Activated CD8-positive, alpha-beta T cell treated with anti-CD3 and anti-CD28 coated beads for 36 hours (primary cell): ENCODE results near the gene TCAP. TPM values are rescaled to one million over a fixed set of nuclear protein-coding genes. Genes with fewer than 3 reads are reported as not detected.

ENCODE experiments used
- ATAC-seq: fragments of 200-7000 bp; cut with Tn5 transposase; one replicate; pipeline ENCODE4 v1.10.0; 2021; ENCODE audit warnings: mild to moderate bottlenecking, moderate library complexity
- CTCF ChIA-PET: fragments of 350-600 bp; sonication (Branson Sonifier 250); formaldehyde crosslinking; loops from one replicate; lab custom pipeline; 2021; ENCODE audit warnings: antibody characterized with exemption; lab: Charles Lee
- POLR2A ChIA-PET: fragments of 350-600 bp; sonication (Branson Sonifier 250); formaldehyde crosslinking; loops from one replicate; lab custom pipeline; 2021; ENCODE audit warnings: antibody characterized with exemption; lab: Charles Lee
- DNase-seq: peaks from one replicate; pipeline ENCODE4 v3.0.0-alpha.2; 2020
- H3K27ac Mint-ChIP-seq: one replicate; pipeline ENCODE4 v1.8.0; 2021; ENCODE audit warnings: mild to moderate bottlenecking, mixed read lengths
- H3K27me3 Mint-ChIP-seq: one replicate; pipeline ENCODE4 v1.8.0; 2021; ENCODE audit warnings: mixed read lengths
- H3K36me3 Mint-ChIP-seq: one replicate; pipeline ENCODE4 v1.8.0; 2021; ENCODE audit warnings: low read depth, mixed read lengths
- H3K4me1 Mint-ChIP-seq: one replicate; pipeline ENCODE4 v1.8.0; 2021; ENCODE audit warnings: low read depth, mixed read lengths
- H3K4me3 Mint-ChIP-seq: one replicate; pipeline ENCODE4 v1.8.0; 2021; ENCODE audit warnings: mild to moderate bottlenecking, moderate library complexity, mixed read lengths
- H3K9me3 Mint-ChIP-seq: one replicate; pipeline ENCODE4 v1.8.0; 2021; ENCODE audit warnings: mixed read lengths
- intact Hi-C: fragments of 100-400 bp; cut with micrococcal nuclease; formaldehyde crosslinking; loops from one replicate; pipeline ENCODE4 v1.10.0; 2022
- total RNA-seq, 2 experiments: library from RNA; stranded (reverse); gene quantifications; one replicate each; pipeline ENCODE4 v1.2.3, GENCODE V29; 2021
- TF ChIP-seq, protein P1 (sequence below): fragments of 200-600 bp; IDR thresholded peaks from one replicate; pipeline ENCODE4 v1.8.0; 2022; ENCODE audit warnings: antibody characterized with exemption, mild to moderate bottlenecking

TCAP gene
- total RNA-seq, 2 experiments from 2014 or later: 0.95 to 1.3 TPM

- intact Hi-C loops: loop anchor here (10.0 kb wide), 1 partner anchor 231 kb away; the partner anchor contains the start of genes IKZF3 and ZPBP2
- DNase-seq: no peak
- POLR2A ChIA-PET: interaction anchor here (0.5 kb wide), 1 partner anchor 82 kb away, joined by 3 read pairs; no protein-coding TSS in a partner anchor
- H3K9me3 Mint-ChIP-seq: no peaks in the 10 kb centered on the region
- TF ChIP-seq, protein P1, sequence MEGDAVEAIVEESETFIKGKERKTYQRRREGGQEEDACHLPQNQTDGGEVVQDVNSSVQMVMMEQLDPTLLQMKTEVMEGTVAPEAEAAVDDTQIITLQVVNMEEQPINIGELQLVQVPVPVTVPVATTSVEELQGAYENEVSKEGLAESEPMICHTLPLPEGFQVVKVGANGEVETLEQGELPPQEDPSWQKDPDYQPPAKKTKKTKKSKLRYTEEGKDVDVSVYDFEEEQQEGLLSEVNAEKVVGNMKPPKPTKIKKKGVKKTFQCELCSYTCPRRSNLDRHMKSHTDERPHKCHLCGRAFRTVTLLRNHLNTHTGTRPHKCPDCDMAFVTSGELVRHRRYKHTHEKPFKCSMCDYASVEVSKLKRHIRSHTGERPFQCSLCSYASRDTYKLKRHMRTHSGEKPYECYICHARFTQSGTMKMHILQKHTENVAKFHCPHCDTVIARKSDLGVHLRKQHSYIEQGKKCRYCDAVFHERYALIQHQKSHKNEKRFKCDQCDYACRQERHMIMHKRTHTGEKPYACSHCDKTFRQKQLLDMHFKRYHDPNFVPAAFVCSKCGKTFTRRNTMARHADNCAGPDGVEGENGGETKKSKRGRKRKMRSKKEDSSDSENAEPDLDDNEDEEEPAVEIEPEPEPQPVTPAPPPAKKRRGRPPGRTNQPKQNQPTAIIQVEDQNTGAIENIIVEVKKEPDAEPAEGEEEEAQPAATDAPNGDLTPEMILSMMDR: no peak
- CTCF ChIA-PET: interaction anchor here (0.9 to 9.3 kb wide), 14 partner anchors 12 to 261 kb away, joined by 3 to 224 read pairs (median 3); partner anchors contain the start of genes MIEN1 and PNMT
- no peak overlapping the region for H3K4me3 Mint-ChIP-seq
- H3K27me3 Mint-ChIP-seq: peaks cover 4% of the 10 kb centered on the region
- H3K27ac Mint-ChIP-seq: no peak overlapping the region
- peaks cover 5% of the 10 kb centered on the region for H3K36me3 Mint-ChIP-seq
- peaks cover 23% of the 10 kb centered on the region for H3K4me1 Mint-ChIP-seq
- ATAC-seq: no peak
These were observed 31.5 kb upstream of the TCAP start for GRCh38 chr17:39633570-39634183.

DNA sequence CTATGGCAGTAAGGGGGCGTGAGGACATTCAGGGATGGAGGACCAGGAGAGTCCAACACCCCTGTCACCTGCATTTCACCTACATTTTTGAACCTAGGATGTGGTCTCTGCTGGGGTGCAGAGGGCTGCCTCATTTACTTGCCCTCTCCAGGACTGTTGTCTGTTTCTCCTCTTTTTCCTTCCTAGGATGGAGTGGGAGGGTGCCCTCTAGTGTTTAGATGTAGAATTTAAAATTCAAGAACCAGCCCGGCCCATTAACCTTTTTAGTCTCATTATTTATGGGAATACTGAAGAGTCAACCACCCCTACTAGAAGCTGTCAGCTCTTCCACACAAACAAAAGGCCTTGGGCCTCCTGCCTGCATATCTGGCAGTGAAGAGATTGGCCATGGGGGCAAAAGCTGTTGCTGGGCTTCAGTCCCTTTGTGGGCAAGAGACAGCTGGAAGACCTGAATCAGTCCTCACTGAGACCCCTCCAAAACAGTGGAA is 30.7 kb upstream of the TCAP start:
- intact Hi-C loops: loop anchor here (10.0 kb wide), 1 partner anchor 230 kb away; the partner anchor contains the start of genes IKZF3 and ZPBP2
- Mint-ChIP-seq H3K4me3 (no peak overlapping the region), H3K27me3 (peaks cover 3% of the 10 kb centered on the region), H3K36me3 (peaks cover 5% of the 10 kb centered on the region), H3K9me3 (no peaks in the 10 kb centered on the region), H3K27ac (no peak overlapping the region), H3K4me1 (peaks cover 29% of the 10 kb centered on the region)
- no peak for DNase-seq
- TF ChIP-seq, protein P1: peak; percentile 92
- no peak for ATAC-seq
- CTCF ChIA-PET: interaction anchor here (0.7 to 9.3 kb wide), 29 partner anchors 11 to 303 kb away, joined by 3 to 224 read pairs (median 3); partner anchors contain the start of genes MIEN1, PGAP3 and PNMT
- POLR2A ChIA-PET: interaction anchor here (0.6 to 1.6 kb wide), 2 partner anchors 11 to 97 kb away, joined by 3 to 4 read pairs; no protein-coding TSS in a partner anchor

GRCh38 chr17:39635614-39636176 is 29.5 kb upstream of the TCAP start:
- peaks cover 39% of the 10 kb centered on the region for H3K4me1 Mint-ChIP-seq

GRCh38 chr17:39636587-39636926 is 28.6 kb upstream of the TCAP start:
- Mint-ChIP-seq H3K27me3 (no peaks in the 10 kb centered on the region), H3K4me3 (peak overlapping the region; percentile 90), H3K27ac (peak overlapping the region; percentile 87), H3K36me3 (peaks cover 5% of the 10 kb centered on the region), H3K9me3 (no peaks in the 10 kb centered on the region), H3K4me1 (peaks cover 40% of the 10 kb centered on the region)
- DNase-seq: peak; percentile 27
- ChIA-PET CTCF (interaction anchor here (6.2 to 9.3 kb wide), 2 partner anchors 15 to 16 kb away, joined by 58 to 224 read pairs; no protein-coding TSS in a partner anchor), POLR2A (interaction anchor here (0.6 kb wide), 1 partner anchor 94 kb away, joined by 4 read pairs; the partner anchor contains the start of gene MIEN1)
- TF ChIP-seq, protein P1: no peak
- intact Hi-C loops: loop anchor here (10.0 kb wide), 1 partner anchor 228 kb away; the partner anchor contains the start of genes IKZF3 and ZPBP2
- peak; percentile 5 for ATAC-seq

More at GRCh38 chr17:39635614-39636176, 29.5 kb upstream of the TCAP start:
- intact Hi-C loops: loop anchor here (10.0 kb wide), 1 partner anchor 229 kb away; the partner anchor contains the start of genes IKZF3 and ZPBP2
- ATAC-seq (no peak), DNase-seq (no peak)
- Mint-ChIP-seq H3K4me3 (peak overlapping the region; percentile 90), H3K27me3 (peaks cover 3% of the 10 kb centered on the region), H3K9me3 (no peaks in the 10 kb centered on the region), H3K27ac (peak overlapping the region; percentile 87), H3K36me3 (peaks cover 5% of the 10 kb centered on the region)
- TF ChIP-seq, protein P1: no peak
- POLR2A ChIA-PET: interaction anchor here (1.0 to 1.6 kb wide), 2 partner anchors 13 to 118 kb away, joined by 3 to 4 read pairs; no protein-coding TSS in a partner anchor
- CTCF ChIA-PET: interaction anchor here (1.0 to 9.3 kb wide), 11 partner anchors 9 to 128 kb away, joined by 3 to 224 read pairs (median 4); partner anchors contain the start of gene PNMT
